ENCODE results near the gene UBC.
A peak's percentile ranks its signal among the peaks of the same experiment; 100 is the strongest.
"Not testable (repeated sequence)": the region's sequence is repeated elsewhere in the genome, so short reads cannot be mapped to it uniquely, and the experiment has no call there.

Gene UBC

DNA sequence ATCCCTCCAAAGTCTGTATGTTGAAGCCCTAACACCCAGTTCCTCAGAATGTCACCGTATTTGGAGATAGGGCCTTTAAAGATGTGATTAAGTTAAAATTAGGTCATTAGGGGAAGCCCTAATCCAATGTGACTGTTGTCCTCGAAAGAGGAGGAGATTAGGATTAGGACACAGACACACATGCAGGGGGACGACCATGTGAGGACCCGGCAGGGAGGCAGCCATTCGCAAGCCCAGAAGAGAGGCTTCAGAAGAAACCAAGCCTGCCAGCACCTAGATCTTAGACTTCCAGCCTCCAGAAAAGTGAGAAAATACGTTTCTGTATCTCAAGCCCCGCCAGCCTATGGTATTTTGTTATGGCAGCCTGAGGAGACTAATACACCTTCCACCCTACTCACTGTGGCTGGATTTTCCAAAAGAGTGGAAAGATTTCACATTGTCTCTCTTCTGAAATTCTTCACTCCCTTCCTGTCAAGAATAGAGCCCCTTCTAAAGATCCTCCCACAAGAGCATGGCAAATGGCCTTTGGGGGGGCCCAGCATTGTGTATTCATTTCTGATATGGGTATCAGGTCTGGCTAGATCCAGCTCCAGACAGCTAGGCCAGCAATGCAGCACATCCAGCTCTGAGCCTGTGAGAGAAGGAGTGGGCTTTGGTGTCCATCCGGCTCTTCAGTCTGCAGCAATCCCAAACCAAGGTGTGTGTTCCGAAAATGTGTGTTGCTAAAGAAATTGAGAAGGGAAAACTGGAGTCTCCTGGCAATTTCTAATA lies 15.4 kb upstream of the UBC start:
- DNase-seq (ENCODE audit: insufficient read length) = no peak
- no peak for TF ChIP-seq TAF1 (IDR thresholded peaks at IDR 0.05; ENCODE audit: borderline replicate concordance, low read depth, low read length)
- no peak for TF ChIP-seq POLR2A (IDR thresholded peaks at IDR 0.05; ENCODE audit: low read depth, low read length)
- TF ChIP-seq POLR2AphosphoS5 (IDR thresholded peaks at IDR 0.05; ENCODE audit: low read depth, low read length) = no peak
- no peak for FAIRE-seq

DNA sequence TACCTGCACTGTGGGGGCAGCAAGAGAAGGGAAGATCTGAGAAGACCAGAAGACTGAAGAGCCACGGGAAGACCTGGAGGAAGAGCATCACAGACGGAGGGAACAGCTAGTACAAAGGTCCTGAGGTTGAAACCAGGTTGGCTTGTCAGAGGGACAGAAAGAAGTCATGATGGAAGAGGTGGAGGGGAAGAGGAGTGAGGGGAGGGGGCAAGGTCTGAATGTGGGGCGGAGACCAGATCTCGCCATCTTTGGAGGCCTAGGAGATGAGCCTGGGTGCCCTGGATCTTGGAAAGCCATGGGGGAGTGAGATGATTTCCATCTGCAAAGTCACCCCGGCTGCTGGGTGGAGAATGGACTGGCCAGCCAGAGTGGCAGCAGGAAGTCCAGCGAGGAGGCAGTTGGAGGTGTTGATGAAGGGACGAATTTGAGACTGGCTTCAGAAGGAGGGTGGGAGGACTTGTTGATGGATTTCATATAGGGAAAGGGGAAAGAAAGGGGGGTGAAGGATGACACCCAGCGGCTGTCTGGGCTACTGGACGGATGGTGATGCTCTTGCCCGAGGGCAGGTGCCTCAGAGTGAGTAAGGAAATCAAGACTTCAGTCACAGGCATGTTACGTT lies 14.6 kb upstream of the UBC start:
- FAIRE-seq (no peak), DNase-seq (ENCODE audit: insufficient read length) (no peak)
- TF ChIP-seq POLR2AphosphoS5 (IDR thresholded peaks at IDR 0.05; ENCODE audit: low read depth, low read length) (no peak), POLR2A (IDR thresholded peaks at IDR 0.05; ENCODE audit: low read depth, low read length) (no peak), TAF1 (IDR thresholded peaks at IDR 0.05; ENCODE audit: borderline replicate concordance, low read depth, low read length) (no peak)

DNA sequence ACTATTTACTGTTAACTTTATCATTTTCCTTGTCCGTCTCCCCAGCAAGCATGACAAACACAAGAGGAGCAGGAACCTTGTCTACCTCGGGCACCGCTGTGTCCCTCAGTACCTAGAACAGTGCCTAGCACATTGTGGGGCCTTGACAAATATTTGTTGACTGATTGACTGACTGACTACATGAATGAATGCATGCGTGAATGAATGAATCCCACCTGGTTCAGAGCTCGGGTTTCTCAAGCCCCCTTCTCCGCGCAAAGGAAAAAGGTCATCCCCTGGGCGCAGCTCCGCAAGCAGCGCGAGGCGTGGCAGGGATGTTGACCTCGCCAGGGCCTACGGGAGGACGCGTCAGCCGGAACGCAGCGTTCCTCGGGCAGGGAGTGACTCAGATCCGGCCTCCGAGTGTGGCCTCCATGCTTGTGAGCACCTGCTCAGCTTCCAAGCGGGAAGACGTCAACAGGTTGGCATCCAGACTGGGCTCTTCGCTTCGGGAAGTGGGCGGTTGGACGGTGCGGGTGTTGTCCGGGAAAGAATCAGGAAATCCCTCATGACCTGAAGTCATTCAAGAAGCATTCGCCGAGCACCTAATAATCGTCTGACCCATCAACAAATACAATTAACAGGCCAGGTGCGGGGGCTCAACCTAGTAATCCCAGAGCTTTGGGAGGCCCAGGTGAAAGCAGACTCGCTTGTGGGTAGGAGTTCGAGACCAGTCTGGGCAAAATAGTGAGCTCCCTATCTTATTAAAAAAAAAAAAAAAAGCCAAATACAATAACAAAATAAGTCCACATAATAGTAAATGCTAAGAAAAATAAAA lies 13.9 kb upstream of the UBC start:
- TF ChIP-seq TAF1 (IDR thresholded peaks at IDR 0.05; ENCODE audit: borderline replicate concordance, low read depth, low read length) (0 out of 2 replicates have a peak, but pooled peaks have one; percentile 7), POLR2A (IDR thresholded peaks at IDR 0.05; ENCODE audit: low read depth, low read length) (no peak), POLR2AphosphoS5 (IDR thresholded peaks at IDR 0.05; ENCODE audit: low read depth, low read length) (no peak)
- DNase-seq (ENCODE audit: insufficient read length) = no peak
- peak; percentile 68 for FAIRE-seq

- FAIRE-seq = peak; percentile 78
- peak; percentile 75 for DNase-seq (ENCODE audit: insufficient read length)
- TF ChIP-seq TAF1 (IDR thresholded peaks at IDR 0.05; ENCODE audit: borderline replicate concordance, low read depth, low read length) (no peak), POLR2AphosphoS5 (IDR thresholded peaks at IDR 0.05; ENCODE audit: low read depth, low read length) (no peak), POLR2A (IDR thresholded peaks at IDR 0.05; ENCODE audit: low read depth, low read length) (no peak)
Observed at GRCh38 chr12:124927201-124928094, 13.0 kb upstream of the UBC start.

DNA sequence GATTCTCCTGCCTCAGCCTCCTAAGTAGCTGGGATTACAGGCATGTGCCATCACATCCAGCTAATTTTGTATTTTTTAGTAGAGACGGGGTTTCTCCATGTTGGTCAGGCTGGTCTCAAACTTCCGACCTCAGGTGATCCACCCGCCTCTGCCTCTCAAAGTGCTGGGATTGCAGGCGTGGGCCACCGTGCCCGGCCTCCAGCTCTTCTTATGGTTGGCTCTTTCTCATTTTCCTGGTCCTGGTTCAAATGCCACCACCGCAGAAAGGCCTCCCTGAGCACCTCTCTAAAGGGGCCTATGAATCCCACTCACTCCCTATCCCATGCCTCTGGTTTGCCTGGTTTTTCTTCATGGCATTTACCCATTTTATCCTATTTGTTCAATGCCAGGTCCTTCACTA lies 11.3 kb upstream of the UBC start:
- not testable (repeated sequence) for DNase-seq (ENCODE audit: insufficient read length); FAIRE-seq

- TF ChIP-seq TAF1 (IDR thresholded peaks at IDR 0.05; ENCODE audit: borderline replicate concordance, low read depth, low read length) = no peak
- no peak for DNase-seq (ENCODE audit: insufficient read length)
- no peak for FAIRE-seq
Observed at GRCh38 chr12:124925117-124925516, 10.7 kb upstream of the UBC start.

- no peak for DNase-seq (ENCODE audit: insufficient read length)
- no peak for FAIRE-seq
- no peak for TF ChIP-seq POLR2A (IDR thresholded peaks at IDR 0.05; ENCODE audit: low read depth, low read length)
- TF ChIP-seq TAF1 (IDR thresholded peaks at IDR 0.05; ENCODE audit: borderline replicate concordance, low read depth, low read length) = no peak
- TF ChIP-seq POLR2AphosphoS5 (IDR thresholded peaks at IDR 0.05; ENCODE audit: low read depth, low read length) = no peak
Observed at GRCh38 chr12:124923905-124924734, 9.7 kb upstream of the UBC start.

DNA sequence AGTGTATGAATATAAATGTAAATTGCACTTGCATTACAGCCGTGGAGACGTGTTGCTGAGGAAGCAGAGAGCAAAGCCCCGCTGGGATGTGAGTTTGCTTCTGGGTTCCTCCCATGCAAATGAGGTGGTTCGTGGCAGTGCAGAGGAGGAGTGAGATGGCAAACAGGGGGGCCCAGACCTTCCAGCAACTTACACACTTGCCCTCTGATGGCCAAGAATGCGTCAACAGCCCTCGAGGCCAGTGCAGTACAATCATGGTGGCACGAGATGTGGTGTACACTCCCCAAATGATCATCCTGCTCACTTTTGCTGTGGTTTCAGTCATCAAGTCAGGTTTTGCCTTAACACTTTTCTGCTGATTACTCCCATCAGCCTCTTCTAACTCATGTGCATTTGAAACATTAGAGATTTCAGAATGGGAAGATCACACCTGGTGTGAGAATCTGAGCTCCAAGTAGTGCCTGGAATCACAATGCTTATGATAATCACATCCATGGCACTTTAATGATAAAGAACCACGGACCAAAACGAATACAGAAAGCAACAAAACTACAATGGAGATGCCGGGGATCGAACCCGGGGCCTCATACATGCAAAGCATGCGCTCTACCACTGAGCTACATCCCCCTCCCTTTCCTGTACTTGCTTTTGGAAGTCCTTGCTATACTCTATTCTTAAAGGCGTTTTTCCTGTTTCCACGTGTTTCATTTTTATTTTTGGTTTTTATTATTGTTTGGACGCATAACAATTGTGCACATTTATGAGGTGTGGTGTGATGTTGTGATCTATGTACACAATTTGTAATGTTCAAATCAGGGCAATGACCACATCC lies 7.0 kb upstream of the UBC start:
- DNase-seq (ENCODE audit: insufficient read length) (peak; percentile 46), FAIRE-seq (peak; percentile 90)
- TF ChIP-seq POLR2A (IDR thresholded peaks at IDR 0.05; ENCODE audit: low read depth, low read length) = peak; percentile 86
- TF ChIP-seq TAF1 (IDR thresholded peaks at IDR 0.05; ENCODE audit: borderline replicate concordance, low read depth, low read length) = peak; percentile 76
- peak; percentile 85 for TF ChIP-seq POLR2AphosphoS5 (IDR thresholded peaks at IDR 0.05; ENCODE audit: low read depth, low read length)

GRCh38 chr12:124920353-124920935 lies 6.0 kb upstream of the UBC start:
- FAIRE-seq = no peak
- TF ChIP-seq POLR2A (IDR thresholded peaks at IDR 0.05; ENCODE audit: low read depth, low read length) (no peak), POLR2AphosphoS5 (IDR thresholded peaks at IDR 0.05; ENCODE audit: low read depth, low read length) (no peak; the same call in 1 of the 2 replicates), TAF1 (IDR thresholded peaks at IDR 0.05; ENCODE audit: borderline replicate concordance, low read depth, low read length) (no peak)

More at GRCh38 chr12:124920353-124920935, 6.0 kb upstream of the UBC start:
- DNase-seq (ENCODE audit: insufficient read length) = no peak
